Renal cortex interstitium (tissue), 11 donors: Measurements from ENCODE around the gene CCS. TPM values are rescaled to one million over a fixed set of nuclear protein-coding genes. Genes with fewer than 3 reads are reported as not detected.

ENCODE experiments used
- DNase-seq, 11 donors: peaks; one replicate each; pipeline ENCODE4 v3.0.0-alpha.2; 2013; ENCODE audit warnings: low read depth in 9 of 11, low spot score in 4 of 11; ENCODE audit errors: extremely low read depth in 1 of 11
- polyA plus RNA-seq, 3 donors: library from polyadenylated mRNA; unstranded; fragments of 120-200 nt; gene quantifications; one replicate each; pipeline ENCODE4 v1.2.1, GENCODE V29; 2013; ENCODE audit not compliant: insufficient read length in 3 of 3

CCS gene
- polyA plus RNA-seq, 3 donors, result 37.4 to 75.3 (median 59.8) TPM

DNA sequence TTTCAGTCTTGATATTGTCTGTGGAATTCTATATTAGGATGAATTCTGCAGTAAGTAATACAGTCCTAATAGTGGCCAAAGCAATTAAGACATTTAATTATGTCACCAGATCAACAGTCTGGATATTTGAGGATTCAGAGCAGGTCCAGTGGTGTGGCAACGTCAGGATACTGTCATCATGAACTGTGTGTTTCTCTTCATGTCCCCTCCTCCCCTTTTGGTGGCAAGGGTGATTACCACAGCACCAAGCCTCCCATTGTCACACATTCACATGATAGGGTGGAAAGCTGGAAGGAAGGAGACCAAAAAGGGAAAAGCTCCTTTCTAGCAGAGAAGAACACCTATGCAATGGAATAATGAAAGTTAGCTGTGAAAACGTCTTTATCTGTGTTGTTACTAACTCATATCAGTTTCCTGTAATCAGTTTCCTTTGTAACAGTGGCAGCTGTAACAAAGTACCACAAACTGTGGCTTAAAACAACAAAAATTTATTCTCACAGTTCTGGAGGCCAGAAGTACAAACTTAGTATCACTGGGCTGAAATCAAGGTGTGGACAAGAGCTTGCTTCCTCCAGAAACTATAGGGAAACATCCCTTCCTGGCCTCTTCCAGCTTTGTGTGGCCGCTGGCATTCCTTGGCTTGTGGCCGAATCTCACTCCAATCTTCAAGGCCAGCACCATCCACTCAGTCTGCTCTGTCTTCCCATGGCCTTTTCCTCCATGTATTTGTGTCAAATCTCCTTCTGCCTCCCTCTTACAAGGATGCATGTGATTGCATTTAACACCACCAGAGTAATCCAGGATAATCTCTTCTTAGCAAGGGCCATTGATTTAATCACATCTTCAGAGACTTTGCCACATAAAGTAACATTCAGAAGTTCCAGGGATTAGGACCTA lies 17.0 kb downstream of the CCS start:
- no peak for DNase-seq

DNA sequence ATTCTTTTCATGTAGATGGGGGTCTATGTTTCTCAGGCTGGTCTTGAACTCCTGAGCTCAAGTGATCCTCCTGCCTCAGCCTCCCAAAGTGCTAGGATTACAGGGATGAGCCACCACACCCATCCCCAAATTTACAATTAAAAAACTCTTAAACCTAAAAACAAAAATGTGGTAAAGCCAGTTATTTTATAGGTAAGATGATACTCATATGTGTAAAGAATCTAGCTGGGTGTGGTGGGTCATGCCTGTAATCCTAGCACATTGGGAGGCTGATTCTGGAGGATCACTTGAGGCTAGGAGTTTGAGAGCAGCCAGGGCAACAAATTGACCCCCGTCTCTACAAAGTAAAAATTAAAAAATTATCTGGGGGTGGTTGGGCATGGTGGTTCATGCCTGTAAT lies 19.5 kb downstream of the CCS start:
- no peak for DNase-seq

DNA sequence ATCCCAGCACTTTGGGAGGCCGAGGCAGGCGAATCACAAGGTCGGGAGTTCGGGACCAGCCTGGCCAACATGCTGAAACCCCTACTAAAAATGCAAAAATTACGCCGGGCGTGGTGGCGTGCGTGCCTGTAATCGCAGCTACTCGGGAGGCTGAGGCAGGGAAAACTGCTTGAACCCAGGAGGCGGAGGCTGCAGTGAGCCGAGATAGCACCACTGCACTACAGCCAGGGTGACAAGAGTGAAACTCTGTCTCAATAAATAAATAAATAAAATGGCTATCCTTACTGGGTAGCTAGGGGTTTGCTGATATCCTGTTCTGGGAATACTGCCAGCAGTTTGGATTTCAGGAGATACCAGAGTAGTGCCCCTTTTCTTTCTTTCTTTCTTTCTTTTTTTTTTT lies 21.1 kb downstream of the CCS start:
- no peak for DNase-seq

DNA sequence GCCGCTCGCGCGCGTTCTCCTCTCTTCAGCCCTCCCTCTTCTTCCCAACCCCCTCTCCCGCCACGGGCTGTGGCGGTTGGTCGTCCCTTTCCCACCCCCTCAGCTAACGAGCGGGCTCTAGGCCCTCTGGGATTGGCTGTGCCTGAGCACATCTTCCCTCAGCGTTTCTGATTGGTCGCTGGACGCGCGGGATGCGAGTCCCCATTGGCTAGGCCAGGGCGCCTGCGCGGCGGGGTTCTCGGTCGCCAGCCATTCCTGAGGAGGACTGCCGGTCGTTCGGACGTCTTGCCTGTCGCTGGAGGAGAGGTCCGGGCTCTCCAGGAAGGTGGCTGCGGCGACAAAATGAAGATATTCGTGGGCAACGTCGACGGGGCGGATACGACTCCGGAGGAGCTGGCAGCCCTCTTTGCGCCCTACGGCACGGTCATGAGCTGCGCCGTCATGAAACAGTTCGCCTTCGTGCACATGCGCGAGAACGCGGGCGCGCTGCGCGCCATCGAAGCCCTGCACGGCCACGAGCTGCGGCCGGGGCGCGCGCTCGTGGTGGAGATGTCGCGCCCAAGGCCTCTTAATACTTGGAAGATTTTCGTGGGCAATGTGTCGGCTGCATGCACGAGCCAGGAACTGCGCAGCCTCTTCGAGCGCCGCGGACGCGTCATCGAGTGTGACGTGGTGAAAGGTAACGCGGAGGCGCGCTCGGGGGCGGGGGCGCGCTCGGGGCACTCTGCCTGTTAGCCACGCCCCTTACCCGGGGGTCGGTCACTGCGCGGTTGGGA lies 23.6 kb downstream of the CCS start, which contains the start of gene RBM14:
RBM14 (plus strand) TSS at position 252 of the 776 bp plus-strand sequence; CDS start at position 343, 91 bp downstream.
- DNase-seq, result peak; percentile 93 to 100 (median 99)

DNA sequence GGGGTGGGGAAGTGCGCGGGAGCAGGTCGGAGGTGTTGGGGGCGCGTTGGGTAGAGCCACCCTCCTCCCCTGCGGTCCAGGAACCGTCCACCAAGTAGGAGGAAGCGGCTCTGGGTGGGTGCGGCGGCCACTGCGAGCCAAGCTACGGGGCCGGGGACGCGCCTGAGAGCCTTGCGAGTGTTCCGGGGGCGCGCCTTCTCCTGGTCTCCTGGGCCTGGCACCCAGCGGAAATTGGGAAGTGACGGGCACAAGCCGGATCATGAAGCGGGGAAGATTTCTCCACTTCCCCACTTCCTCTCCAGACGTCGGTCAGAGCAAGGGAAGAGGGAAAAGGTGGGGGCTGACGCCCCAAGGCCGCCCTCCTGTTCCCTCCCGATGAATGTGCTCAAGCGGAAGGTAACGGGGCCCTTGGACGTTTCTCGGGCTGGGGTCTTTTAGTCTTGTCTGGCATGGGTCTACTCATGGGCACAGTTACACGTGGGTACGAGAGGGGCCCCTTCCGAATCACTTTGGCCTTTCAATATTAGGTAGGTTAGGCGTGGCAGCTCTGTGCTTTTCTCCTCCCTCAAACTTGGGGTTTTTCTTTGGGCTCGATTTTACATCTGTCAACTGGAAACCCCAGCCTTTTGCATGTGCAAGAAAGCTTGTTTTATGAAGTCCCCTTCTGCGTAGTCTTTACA lies 24.3 kb downstream of the CCS start:
- no peak for DNase-seq

DNA sequence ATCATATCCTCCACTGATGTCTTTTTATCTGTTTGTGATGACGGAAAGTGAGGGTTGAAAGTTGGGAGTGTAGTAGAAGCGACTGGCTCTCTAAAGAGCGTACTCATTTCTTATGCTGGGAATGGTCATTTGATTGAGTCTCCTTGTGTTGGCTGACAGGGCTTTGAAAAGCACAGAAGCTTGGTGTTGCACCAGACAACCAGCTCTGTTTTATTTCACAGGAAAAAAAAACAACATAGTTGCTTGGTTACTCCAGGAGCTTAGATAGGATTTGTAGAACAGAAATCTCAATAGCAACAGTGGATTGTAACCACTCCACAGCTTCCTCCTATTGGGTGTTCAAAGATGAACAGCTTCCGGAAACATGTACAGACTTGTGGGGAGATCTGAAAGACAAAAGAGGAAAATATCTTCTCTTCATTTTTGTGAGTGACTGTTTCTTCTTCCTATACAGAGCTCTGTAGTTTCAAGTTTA lies 26.1 kb downstream of the CCS start:
- no peak for DNase-seq

DNA sequence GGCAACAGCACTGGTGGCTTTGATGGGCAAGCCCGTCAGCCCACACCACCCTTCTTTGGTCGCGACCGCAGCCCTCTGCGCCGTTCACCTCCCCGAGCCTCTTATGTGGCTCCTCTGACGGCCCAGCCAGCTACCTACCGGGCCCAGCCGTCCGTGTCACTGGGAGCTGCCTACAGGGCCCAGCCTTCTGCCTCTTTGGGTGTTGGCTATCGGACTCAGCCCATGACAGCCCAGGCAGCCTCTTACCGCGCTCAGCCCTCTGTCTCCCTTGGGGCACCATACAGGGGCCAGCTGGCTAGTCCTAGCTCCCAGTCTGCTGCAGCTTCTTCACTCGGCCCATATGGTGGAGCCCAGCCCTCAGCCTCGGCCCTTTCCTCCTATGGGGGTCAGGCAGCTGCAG lies 31.5 kb downstream of the CCS start:
- no peak for DNase-seq

DNA sequence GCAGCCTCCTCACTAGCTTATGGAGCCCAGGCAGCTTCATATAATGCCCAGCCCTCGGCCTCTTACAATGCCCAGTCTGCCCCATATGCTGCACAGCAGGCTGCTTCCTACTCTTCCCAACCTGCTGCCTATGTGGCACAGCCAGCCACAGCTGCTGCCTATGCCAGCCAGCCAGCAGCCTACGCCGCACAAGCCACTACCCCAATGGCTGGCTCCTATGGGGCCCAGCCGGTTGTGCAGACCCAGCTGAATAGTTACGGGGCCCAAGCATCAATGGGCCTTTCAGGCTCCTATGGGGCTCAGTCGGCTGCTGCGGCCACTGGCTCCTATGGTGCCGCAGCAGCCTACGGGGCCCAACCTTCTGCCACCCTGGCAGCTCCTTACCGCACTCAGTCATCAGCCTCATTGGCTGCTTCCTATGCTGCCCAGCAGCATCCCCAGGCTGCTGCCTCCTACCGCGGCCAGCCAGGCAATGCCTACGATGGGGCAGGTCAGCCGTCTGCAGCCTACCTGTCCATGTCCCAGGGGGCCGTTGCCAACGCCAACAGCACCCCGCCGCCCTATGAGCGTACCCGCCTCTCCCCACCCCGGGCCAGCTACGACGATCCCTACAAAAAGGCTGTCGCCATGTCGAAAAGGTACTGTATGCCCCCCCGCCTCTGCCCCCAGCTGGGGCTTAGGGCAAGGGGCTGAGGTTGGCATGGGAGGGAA lies 32.2 kb downstream of the CCS start:
- no peak for DNase-seq

DNA sequence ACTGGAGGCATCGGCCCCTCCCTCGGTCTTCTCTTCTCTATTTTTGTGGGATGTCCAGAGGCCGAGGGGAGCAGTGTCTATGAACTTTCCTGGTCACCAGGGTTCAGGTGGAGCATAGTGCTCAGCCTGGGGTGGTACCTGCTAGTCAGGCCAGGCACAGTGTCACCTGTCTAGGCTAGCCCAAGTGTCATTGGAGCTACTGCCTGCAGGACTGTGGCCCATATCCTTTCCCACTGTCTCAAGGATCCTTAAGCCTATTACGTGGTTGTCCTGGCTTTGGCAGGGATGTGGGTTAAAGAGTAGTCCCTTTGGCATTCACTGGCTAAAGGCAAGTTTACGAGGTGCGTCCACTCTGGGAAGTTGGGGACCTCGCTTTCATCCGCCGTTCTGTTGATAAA lies 32.8 kb downstream of the CCS start:
- DNase-seq, result no peak

DNA sequence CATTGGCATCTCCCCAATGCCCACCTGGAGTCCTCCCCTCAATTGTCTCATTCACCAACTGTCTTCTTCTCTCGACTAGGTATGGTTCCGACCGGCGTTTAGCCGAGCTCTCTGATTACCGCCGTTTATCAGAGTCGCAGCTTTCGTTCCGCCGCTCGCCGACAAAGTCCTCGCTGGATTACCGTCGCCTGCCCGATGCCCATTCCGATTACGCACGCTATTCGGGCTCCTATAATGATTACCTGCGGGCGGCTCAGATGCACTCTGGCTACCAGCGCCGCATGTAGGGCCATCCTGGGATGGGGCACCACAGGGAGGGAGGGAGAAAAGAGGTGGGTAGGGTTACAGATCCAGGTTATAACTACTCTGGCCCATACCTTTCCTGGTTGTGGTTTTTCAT lies 33.4 kb downstream of the CCS start:
- no peak for DNase-seq

DNA sequence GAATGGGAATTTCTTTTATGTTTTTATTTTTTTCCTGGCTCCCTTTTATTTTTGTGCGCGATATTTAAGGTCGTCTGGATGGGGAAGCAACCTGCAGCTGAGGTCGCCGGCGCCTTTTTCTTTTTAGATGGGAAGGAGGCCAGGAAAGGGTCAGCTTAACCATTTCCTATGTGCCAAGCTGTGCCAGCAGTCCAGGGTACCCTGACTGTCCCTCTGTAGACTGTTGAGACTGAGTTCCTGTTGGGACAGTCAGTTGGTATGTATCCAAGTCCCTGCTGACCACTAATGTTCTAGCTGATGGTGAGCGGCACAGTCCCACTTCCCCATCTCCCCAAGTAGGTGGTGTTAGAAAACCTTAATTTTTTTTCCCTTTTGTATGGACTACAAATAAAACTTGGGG lies 33.9 kb downstream of the CCS start:
- DNase-seq, result no peak

DNA sequence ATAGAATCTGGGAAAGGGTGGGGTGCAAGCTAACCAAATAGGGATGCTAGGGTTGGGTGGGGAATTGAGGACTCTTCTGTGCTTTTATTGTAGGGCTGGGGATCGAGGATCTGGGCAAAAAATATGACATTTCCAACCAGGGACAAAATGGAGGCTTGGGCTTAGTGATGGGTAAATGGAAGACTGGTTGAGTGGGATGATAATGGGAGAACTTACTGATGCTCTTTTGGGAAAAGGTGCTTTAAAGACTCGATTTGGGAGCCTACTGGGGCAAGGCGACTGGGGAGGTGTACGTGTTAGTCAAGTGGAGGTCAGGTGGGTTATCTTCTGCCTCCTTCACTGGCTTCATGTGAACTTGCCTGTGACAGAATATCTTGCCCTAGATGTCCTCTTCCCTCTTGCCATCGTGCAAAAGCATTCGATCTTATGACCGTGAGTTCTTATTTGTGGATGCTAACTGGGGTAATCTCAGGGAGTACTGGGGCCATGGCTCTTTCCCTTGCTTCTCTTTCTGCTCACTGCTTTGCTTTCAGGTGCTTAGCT lies 35.1 kb downstream of the CCS start:
- no peak for DNase-seq

DNA sequence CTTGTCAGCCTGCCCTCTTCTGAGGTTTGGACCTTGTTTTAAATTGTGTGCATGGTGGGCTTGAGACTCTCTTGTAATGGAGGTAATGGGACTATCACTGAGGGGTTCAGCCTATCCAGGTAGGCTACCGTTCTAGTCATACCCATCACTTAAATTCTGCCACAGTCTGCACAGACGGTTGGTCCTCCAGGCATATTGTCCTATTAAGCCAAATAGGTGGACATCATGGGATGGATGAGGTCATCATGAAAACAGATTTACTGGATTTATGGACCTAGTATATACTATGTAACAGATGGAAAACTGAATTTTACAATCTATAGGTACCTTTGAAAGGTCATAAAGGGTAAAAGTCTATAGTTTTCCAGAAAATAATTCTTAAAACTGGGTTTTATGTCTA lies 36.4 kb downstream of the CCS start:
- DNase-seq, result no peak

DNA sequence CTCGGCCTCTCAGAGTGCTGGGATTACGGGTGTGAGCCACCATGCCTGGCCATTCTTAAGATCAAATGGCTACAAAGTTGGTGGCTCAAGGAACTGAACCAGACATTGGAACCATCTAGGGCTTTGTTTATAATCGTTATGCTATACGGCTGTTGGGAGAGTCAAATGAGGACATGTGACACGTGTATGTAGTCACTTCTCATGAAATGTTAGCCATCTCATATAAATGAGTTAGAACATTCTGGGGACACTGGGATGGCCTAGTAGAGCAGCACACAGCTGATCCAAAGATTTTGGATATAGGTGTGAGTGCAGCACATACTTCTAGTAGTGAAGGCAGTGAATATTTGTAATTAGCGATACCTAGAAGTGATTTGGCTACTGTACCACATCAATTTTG lies 38.9 kb downstream of the CCS start:
- no peak for DNase-seq

DNA sequence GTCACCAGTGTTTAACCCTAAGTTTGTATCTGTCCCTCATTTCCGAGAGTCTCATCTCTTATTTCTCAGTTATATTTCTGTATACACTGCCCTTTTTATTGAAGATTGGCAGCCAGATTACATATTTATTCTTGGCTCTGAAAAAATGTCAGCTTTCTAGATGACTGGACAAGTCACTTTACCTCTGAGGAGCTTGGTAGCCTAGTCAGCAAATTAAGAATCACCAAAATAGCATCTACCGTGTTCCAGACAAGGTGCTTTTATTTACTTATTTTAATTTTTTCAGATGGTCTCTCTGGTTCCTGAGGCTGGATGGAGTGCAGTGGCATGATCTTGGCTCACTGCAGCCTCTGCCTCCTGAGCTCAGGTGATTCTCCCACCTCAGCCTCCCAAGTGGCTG lies 40.0 kb downstream of the CCS start:
- DNase-seq, result no peak

DNA sequence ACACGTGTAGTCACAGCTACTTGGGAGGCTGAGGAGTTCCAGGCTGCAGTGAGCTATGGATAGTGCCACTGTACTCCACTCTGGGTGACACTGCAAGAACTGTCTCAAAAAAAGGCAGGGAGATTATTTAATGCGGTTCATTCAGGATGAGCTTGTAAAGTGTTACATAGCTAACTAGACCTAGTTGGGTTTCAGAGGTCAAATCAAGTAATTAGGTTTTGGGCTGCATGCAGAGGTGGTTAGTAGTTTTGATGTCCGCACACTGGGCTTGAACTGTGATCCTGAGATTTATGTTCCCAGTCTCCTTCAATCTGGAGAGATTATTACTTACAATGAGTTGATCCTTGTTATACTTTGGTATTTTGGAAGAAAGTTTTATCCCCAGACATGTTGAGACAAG lies 43.4 kb downstream of the CCS start:
- DNase-seq, result no peak

DNA sequence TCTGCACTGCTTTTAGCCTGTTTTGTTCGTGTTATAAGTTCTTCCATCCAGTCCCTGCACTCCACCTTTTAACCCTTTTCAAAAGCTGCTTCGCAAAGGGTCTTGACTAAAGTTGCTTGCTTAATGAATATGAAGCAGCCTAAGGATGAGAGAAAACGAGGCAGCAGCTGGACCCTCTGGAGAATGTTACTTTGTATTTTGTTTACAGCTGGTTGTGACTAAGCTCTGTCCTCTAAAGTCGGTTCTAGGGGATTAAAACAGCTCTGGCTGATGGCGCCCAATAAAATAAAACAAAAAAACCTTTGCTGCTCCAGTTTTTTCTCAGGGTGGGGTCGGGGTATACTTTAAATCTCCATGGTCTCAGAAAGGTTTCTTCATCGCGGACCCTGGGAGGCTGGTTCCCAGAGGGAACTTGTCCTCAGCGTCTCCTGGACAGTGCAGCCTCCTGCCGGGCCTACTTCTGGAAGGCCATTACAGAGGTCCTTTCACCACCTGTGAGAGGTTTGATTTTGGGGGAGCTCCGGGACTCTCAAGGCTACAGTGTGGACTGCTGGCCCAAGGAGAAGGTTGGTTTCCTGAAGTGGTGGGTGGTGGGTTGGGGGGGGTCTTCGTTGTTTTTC lies 44.7 kb downstream of the CCS start:
- DNase-seq, result peak in 2 of 11 donors; percentile 6 to 9
